GM19372 (cell line): ENCODE data around the gene CPZ.

Experiments used
- ATAC-seq: cut with Tn5 transposase; IDR thresholded peaks from one replicate; pipeline ENCODE4 v1.9.1; 2021; ENCODE audit warnings: mild to moderate bottlenecking, low read depth, moderate library complexity; ENCODE audit not compliant: unreplicated experiment

Gene CPZ

GRCh38 chr4:8579526-8580320, 12.8 kb upstream of the CPZ start:
- no peak for ATAC-seq

GRCh38 chr4:8580321-8581093, 12.1 kb upstream of the CPZ start, which contains the start of gene GPR78:
Gene GPR78 (plus strand): TSS chr4:8580392. CDS start chr4:8580983, 591 bp downstream.
- no peak for ATAC-seq

GRCh38 chr4:8581094-8581861, 11.3 kb upstream of the CPZ start:
- ATAC-seq = no peak

- ATAC-seq = no peak
These were observed 10.5 kb upstream of the CPZ start for GRCh38 chr4:8582016-8582415.

- no peak for ATAC-seq
These were observed 10.1 kb upstream of the CPZ start for GRCh38 chr4:8582436-8582835.

- ATAC-seq = no peak
These were observed 9.5 kb upstream of the CPZ start for GRCh38 chr4:8582941-8583654.

- no peak for ATAC-seq
These were observed 8.9 kb upstream of the CPZ start for GRCh38 chr4:8583655-8584025.

GRCh38 chr4:8585186-8585585, 7.4 kb upstream of the CPZ start:
- no peak for ATAC-seq

GRCh38 chr4:8585721-8586212, 6.8 kb upstream of the CPZ start:
- no peak for ATAC-seq

- ATAC-seq = no peak
These were observed 6.3 kb upstream of the CPZ start for GRCh38 chr4:8586246-8586645.

- ATAC-seq = no peak
These were observed 5.7 kb upstream of the CPZ start for GRCh38 chr4:8586671-8587468.

- no peak for ATAC-seq
These were observed 4.9 kb upstream of the CPZ start for GRCh38 chr4:8587469-8588195.

GRCh38 chr4:8588196-8588470, 4.4 kb upstream of the CPZ start:
- ATAC-seq = no peak

GRCh38 chr4:8589336-8589735, 3.2 kb upstream of the CPZ start:
- no peak for ATAC-seq

- no peak for ATAC-seq
These were observed 2.6 kb upstream of the CPZ start for GRCh38 chr4:8589823-8590545.

- no peak for ATAC-seq
These were observed 2.1 kb upstream of the CPZ start for GRCh38 chr4:8590546-8590880.

GRCh38 chr4:8591114-8591513, 1.5 kb upstream of the CPZ start:
- ATAC-seq = no peak

GRCh38 chr4:8591626-8592365, 769 bp upstream of the CPZ start:
- ATAC-seq = no peak
